ENCODE measurements around the gene LGALS7B. TPM values are rescaled to one million over a fixed set of nuclear protein-coding genes. Genes with fewer than 3 reads are reported as not detected.
"Not testable (repeated sequence)": the region's sequence is repeated elsewhere in the genome, so short reads cannot be mapped to it uniquely, and the experiment has no call there.

Gene LGALS7B
- total and polyA plus RNA-seq, 8 donors, result 0.49 to 2.0 (median 1.4) TPM; not detected in 2

GRCh38 chr19:38784224-38784623, 4.8 kb upstream of the LGALS7B start:
- no peak overlapping the region for H3K4me3 ChIP-seq
- H3K9me3 ChIP-seq, result no peaks in the 10 kb centered on the region
- no peak overlapping the region for H3K27ac ChIP-seq
- no peak for ATAC-seq
- no peak for DNase-seq
- intact Hi-C loops (cut with DNase I), result no loop called here
- no peaks in the 10 kb centered on the region for H3K27me3 ChIP-seq
- no peak for TF ChIP-seq CTCF (IDR thresholded peaks at IDR 0.05)
- no peaks in the 10 kb centered on the region for H3K36me3 ChIP-seq
- no peaks in the 10 kb centered on the region for H3K4me1 ChIP-seq

- no peak for ATAC-seq
- Histone ChIP-seq H3K36me3 (no peaks in the 10 kb centered on the region), H3K4me3 (no peak overlapping the region), H3K9me3 (no peaks in the 10 kb centered on the region), H3K27ac (no peak overlapping the region), H3K27me3 (no peaks in the 10 kb centered on the region), H3K4me1 (no peaks in the 10 kb centered on the region)
- intact Hi-C loops (cut with DNase I), result no loop called here
- TF ChIP-seq CTCF (IDR thresholded peaks at IDR 0.05), result no peak
- DNase-seq, result no peak
Observed at GRCh38 chr19:38785187-38785699, 3.8 kb upstream of the LGALS7B start.

GRCh38 chr19:38786061-38786460, 2.9 kb upstream of the LGALS7B start:
- H3K4me3 ChIP-seq; H3K36me3 ChIP-seq; H3K27ac ChIP-seq; H3K27me3 ChIP-seq; intact Hi-C loops (cut with DNase I); ATAC-seq; H3K9me3 ChIP-seq; DNase-seq; H3K4me1 ChIP-seq: not testable (repeated sequence)

GRCh38 chr19:38786572-38787265, 2.3 kb upstream of the LGALS7B start:
- no peak overlapping the region for H3K4me3 ChIP-seq
- TF ChIP-seq CTCF (IDR thresholded peaks at IDR 0.05), result no peak
- H3K36me3 ChIP-seq, result no peaks in the 10 kb centered on the region
- H3K4me1 ChIP-seq, result no peaks in the 10 kb centered on the region
- H3K27ac ChIP-seq, result no peak overlapping the region
- intact Hi-C loops (cut with DNase I), result no loop called here
- H3K27me3 ChIP-seq, result no peaks in the 10 kb centered on the region
- H3K9me3 ChIP-seq, result no peaks in the 10 kb centered on the region
- ATAC-seq, result no peak
- DNase-seq, result no peak

GRCh38 chr19:38790507-38791403, 1.8 kb downstream of the LGALS7B start:
- intact Hi-C loops (cut with DNase I); H3K27ac ChIP-seq; DNase-seq; H3K4me1 ChIP-seq; H3K4me3 ChIP-seq; H3K36me3 ChIP-seq; H3K27me3 ChIP-seq; H3K9me3 ChIP-seq: not testable (repeated sequence)
- ATAC-seq, result peak; percentile 20

- H3K36me3 ChIP-seq; H3K9me3 ChIP-seq; H3K4me1 ChIP-seq; H3K27me3 ChIP-seq; DNase-seq; H3K4me3 ChIP-seq; intact Hi-C loops (cut with DNase I); H3K27ac ChIP-seq: not testable (repeated sequence)
- peak; percentile 97 for ATAC-seq
Observed at GRCh38 chr19:38791451-38792064, 2.6 kb downstream of the LGALS7B start.

Measured in left lung (tissue), 10 donors.